H1 (cell line): ENCODE results near the gene WDR35. TPM values are rescaled to one million over a fixed set of nuclear protein-coding genes. Genes with fewer than 3 reads are reported as not detected.

Source experiments
- CTCF ChIA-PET: fragments of 300-600 bp; sonication (Branson Sonifier 250); formaldehyde crosslinking; loops from one replicate; lab custom pipeline; 2021; ENCODE audit not compliant: partially characterized antibody; lab: Charles Lee
- POLR2A ChIA-PET: fragments of 300-600 bp; sonication (Branson Sonifier 250); formaldehyde crosslinking; loops from one replicate; lab custom pipeline; 2021; ENCODE audit warnings: inconsistent platforms; ENCODE audit not compliant: partially characterized antibody; lab: Charles Lee
- DNase-seq, 2 experiments: peaks; one replicate each; pipeline versions ENCODE4 v3.0.0 to v3.0.0-alpha.2; 2010 to 2022; ENCODE audit warnings: low spot score in 2 of 2, low read depth in 1 of 2, mixed read lengths in 1 of 2
- FAIRE-seq: peaks from 2 replicates; lab custom pipeline; 2011; peaks lifted over from hg19 to GRCh38; lab: Jason Lieb, UNC
- H2AFZ ChIP-seq: 2 replicates; pipeline ENCODE4 v1.8.1; 2012; ENCODE audit warnings: low read length, inconsistent platforms
- H2AK5ac ChIP-seq: 2 replicates; pipeline ENCODE4 v1.6.1; 2013; ENCODE audit warnings: low read depth, low read length
- H2BK120ac ChIP-seq: replicated peaks from 2 replicates; pipeline ENCODE3; 2013; ENCODE audit warnings: low read depth, low read length, inconsistent platforms
- H2BK12ac ChIP-seq: 2 replicates; pipeline ENCODE4 v1.6.1; 2013; ENCODE audit warnings: low read depth, low read length
- H2BK15ac ChIP-seq: 2 replicates; pipeline ENCODE4 v1.6.1; 2013; ENCODE audit warnings: low read length
- H2BK20ac ChIP-seq: 2 replicates; pipeline ENCODE4 v1.6.1; 2013; ENCODE audit warnings: low read length
- H2BK5ac ChIP-seq: 2 replicates; pipeline ENCODE4 v1.6.1; 2013; ENCODE audit warnings: low read depth, low read length
- H3K14ac ChIP-seq: 2 replicates; pipeline ENCODE4 v1.6.1; 2013; ENCODE audit warnings: inconsistent platforms; ENCODE audit not compliant: insufficient read length
- H3K18ac ChIP-seq: 2 replicates; pipeline ENCODE4 v1.6.1; 2013; ENCODE audit warnings: low read length; ENCODE audit errors: extremely low read depth
- H3K23ac ChIP-seq: 2 replicates; pipeline ENCODE4 v1.6.1; 2013; ENCODE audit warnings: inconsistent platforms; ENCODE audit not compliant: insufficient read length
- H3K23me2 ChIP-seq: 2 replicates; pipeline ENCODE4 v1.6.1; 2013; ENCODE audit warnings: low read depth, low read length
- H3K27ac ChIP-seq: 2 replicates; pipeline ENCODE4 v1.6.1; 2011; ENCODE audit warnings: low read depth, low read length, inconsistent platforms
- H3K27me3 ChIP-seq, 4 experiments: replicated peaks in 1 of 4; 1 replicate in 1 of 4; 2 replicates in 3 of 4; pipeline versions ENCODE4 v1.6.1 to v1.8.1; 2011 to 2013; ENCODE audit warnings: low read length in 3 of 4, mild to moderate bottlenecking in 3 of 4, inconsistent platforms in 2 of 4, mixed read lengths in 2 of 4, moderate library complexity in 1 of 4; ENCODE audit not compliant: control insufficient read depth in 3 of 4, insufficient read depth in 3 of 4; ENCODE audit errors: extremely low read depth in 1 of 4
- H3K36me3 ChIP-seq, 4 experiments: 2 replicates each; pipeline versions ENCODE4 v1.6.1 to v1.8.1; 2011 to 2013; ENCODE audit warnings: mild to moderate bottlenecking in 4 of 4, low read length in 3 of 4, moderate library complexity in 2 of 4, control low read depth in 1 of 4, inconsistent platforms in 1 of 4; ENCODE audit not compliant: insufficient read depth in 4 of 4, control insufficient read depth in 2 of 4
- H3K4ac ChIP-seq: replicated peaks from 2 replicates; pipeline ENCODE3; 2013; ENCODE audit warnings: low read length, low read depth, mixed read lengths, inconsistent platforms; ENCODE audit not compliant: insufficient read length
- H3K4me1 ChIP-seq, 4 experiments: replicated peaks in 1 of 4; 1 replicate in 1 of 4; 2 replicates in 3 of 4; pipeline versions ENCODE4 v1.6.1 to v1.8.1; 2011 to 2013; ENCODE audit warnings: low read length in 3 of 4, inconsistent platforms in 2 of 4, mixed read lengths in 1 of 4; ENCODE audit not compliant: insufficient read depth in 4 of 4, control insufficient read depth in 3 of 4
- H3K4me2 ChIP-seq, 2 experiments: 2 replicates each; pipeline versions ENCODE4 v1.6.1 to v1.8.1; 2011 to 2013; ENCODE audit warnings: low read depth in 2 of 2, low read length in 2 of 2, control low read depth in 1 of 2, inconsistent platforms in 1 of 2, mild to moderate bottlenecking in 1 of 2; ENCODE audit not compliant: insufficient read depth in 1 of 2
- H3K4me3 ChIP-seq, 4 experiments: fragments of 200-600, 300-600 bp in 1 of 4; sonication (generic), shearing (Covaris generic), sonication (Bioruptor Twin) in 1 of 4; 2 replicates each; pipeline versions ENCODE4 v1.5.1 to v1.8.1; 2011 to 2016; ENCODE audit warnings: low read length in 4 of 4, low read depth in 3 of 4, control low read depth in 2 of 4, inconsistent platforms in 2 of 4, mild to moderate bottlenecking in 2 of 4, mixed read lengths in 1 of 4, moderate library complexity in 1 of 4; ENCODE audit not compliant: insufficient read depth in 2 of 4; ENCODE audit errors: extremely low read depth in 1 of 4
- H3K56ac ChIP-seq: replicated peaks from 2 replicates; pipeline ENCODE3; 2013; ENCODE audit warnings: low read depth, mild to moderate bottlenecking, mixed read lengths, low read length, inconsistent platforms; ENCODE audit not compliant: insufficient read length
- H3K79me1 ChIP-seq: 2 replicates; pipeline ENCODE4 v1.6.1; 2013; ENCODE audit warnings: low read depth, low read length, control low read depth
- H3K79me2 ChIP-seq, 2 experiments: 2 replicates each; pipeline versions ENCODE4 v1.6.1 to v1.8.1; 2012 to 2013; ENCODE audit warnings: low read length in 2 of 2, mild to moderate bottlenecking in 2 of 2, inconsistent platforms in 1 of 2; ENCODE audit not compliant: insufficient read depth in 2 of 2, control insufficient read depth in 1 of 2
- H3K9ac ChIP-seq, 4 experiments: replicated peaks in 1 of 4; 1 replicate in 1 of 4; 2 replicates in 3 of 4; pipeline versions ENCODE4 v1.6.1 to v1.8.1; 2011 to 2013; ENCODE audit warnings: low read depth in 3 of 4, low read length in 3 of 4, control low read depth in 2 of 4, mild to moderate bottlenecking in 2 of 4, moderate library complexity in 2 of 4, inconsistent platforms in 1 of 4; ENCODE audit errors: extremely low read depth in 1 of 4
- H3K9me3 ChIP-seq, 2 experiments: 2 replicates each; pipeline versions ENCODE4 v1.6.1 to v1.8.1; 2012 to 2013; ENCODE audit warnings: mild to moderate bottlenecking in 2 of 2, moderate library complexity in 2 of 2, control low read depth in 1 of 2, inconsistent platforms in 1 of 2, low read depth in 1 of 2, low read length in 1 of 2, mixed read lengths in 1 of 2; ENCODE audit not compliant: insufficient read depth in 2 of 2
- H4K20me1 ChIP-seq, 2 experiments: replicated peaks in 1 of 2; 2 replicates each; pipeline versions ENCODE3 to v1.8.1; 2011 to 2013; ENCODE audit warnings: inconsistent platforms in 2 of 2, low read length in 2 of 2, mild to moderate bottlenecking in 1 of 2; ENCODE audit not compliant: insufficient read depth in 2 of 2, control insufficient read depth in 1 of 2
- H4K5ac ChIP-seq: 2 replicates; pipeline ENCODE4 v1.6.1; 2013; ENCODE audit warnings: low read length, low read depth, mixed read lengths, inconsistent platforms; ENCODE audit not compliant: insufficient read length
- H4K8ac ChIP-seq: 2 replicates; pipeline ENCODE4 v1.8.0; 2013; ENCODE audit warnings: mild to moderate bottlenecking, moderate library complexity, low read length, inconsistent platforms; ENCODE audit not compliant: insufficient read depth; ENCODE audit errors: extremely low read depth
- H4K91ac ChIP-seq: replicated peaks from 2 replicates; pipeline ENCODE3; 2013; ENCODE audit warnings: low read length, mixed read lengths, inconsistent platforms; ENCODE audit not compliant: insufficient read length
- CHD2 ChIP-seq: IDR thresholded peaks from 2 replicates; pipeline ENCODE4 v1.6.1; 2012; ENCODE audit warnings: low read length, improper control_type of control experiment
- CREB1 ChIP-seq: IDR thresholded peaks from 2 replicates; pipeline ENCODE4 v1.6.1; 2012; ENCODE audit warnings: inconsistent platforms
- EGR1 ChIP-seq: IDR thresholded peaks from 2 replicates; pipeline ENCODE4 v1.6.1; 2011; ENCODE audit warnings: low read depth, low read length, borderline replicate concordance
- EZH2 ChIP-seq: fragments of 200-600 bp; sonication (generic); IDR thresholded peaks from 2 replicates; pipeline ENCODE4 v1.7.1; 2012; ENCODE audit warnings: low read depth, mild to moderate bottlenecking, moderate library complexity, low read length, inconsistent platforms; ENCODE audit not compliant: severe bottlenecking
- POU5F1 ChIP-seq: IDR thresholded peaks from 2 replicates; pipeline ENCODE4 v1.6.1; 2011; ENCODE audit warnings: low read depth, mild to moderate bottlenecking, low read length, moderate library complexity
- TBP ChIP-seq: IDR thresholded peaks from 2 replicates; pipeline ENCODE4 v1.6.1; 2011; ENCODE audit warnings: low read depth, low read length, improper control_type of control experiment
- USF2 ChIP-seq: IDR thresholded peaks from 2 replicates; pipeline ENCODE4 v1.6.1; 2011; ENCODE audit warnings: low read length, improper control_type of control experiment
- WGBS, 2 experiments: shearing (Covaris generic) in 1 of 2; methylation state at CpG; one replicate each; pipeline versions ENCODE4 v1.1.6 to v1.1.7; 2013 to 2015; ENCODE audit warnings: low lambda C conversion rate in 2 of 2, mixed read lengths in 2 of 2, inconsistent platforms in 1 of 2, low coverage in 1 of 2, missing lambda C conversion rate in 1 of 2; ENCODE audit not compliant: insufficient replicate concordance in 2 of 2, insufficient coverage in 1 of 2, insufficient read length in 1 of 2; ENCODE audit errors: extremely low coverage in 1 of 2, missing lambda C conversion rate in 1 of 2; 5-methylcytosine and 5-hydroxymethylcytosine counted together
- long read RNA-seq, 2 experiments: library from RNA in 1 of 2; library from capped mRNA in 1 of 2; stranded (forward); transcript quantifications; one replicate each; pipeline ENCODE4 v2.0.0, GENCODE V29; 2021; ENCODE audit warnings: inconsistent platforms in 1 of 2
- polyA minus RNA-seq, 3 experiments: library from RNA; depleted of rRNA, polyadenylated mRNA; stranded (reverse); fragments of >200 nt; gene quantifications; 1 replicate in 2 of 3; 2 replicates in 1 of 3; pipeline ENCODE4 v1.2.3, GENCODE V29; 2011
- polyA plus RNA-seq, 7 experiments: library from polyadenylated mRNA; depleted of rRNA in 3 of 7; stranded (reverse) in 5 of 7; unstranded in 2 of 7; fragments of >200 nt in 5 of 7; fragments of 200-250 nt in 2 of 7; gene quantifications; 1 replicate in 5 of 7; 2 replicates in 1 of 7; 4 replicates in 1 of 7; pipeline versions ENCODE4 v1.2.1 to v1.2.3, GENCODE V29; 2011 to 2013; ENCODE audit warnings: missing spikeins in 2 of 7, mixed read lengths in 2 of 7
- total RNA-seq: library from RNA; stranded (reverse); fragmentation: NEBNext Ultra II Directional; extraction: Animal tissue kit (Norgen Biotek cat#: 25700); gene quantifications from 2 replicates; pipeline ENCODE4 v1.2.1, GENCODE V29; 2021

WDR35 gene
- total RNA-seq (22.6 and 25.5 TPM in 2 replicates), polyA plus RNA-seq (2011; rRNA removed) (5.1 and 9.0 TPM in 2 replicates), polyA minus RNA-seq (2011; rRNA and poly(A)+ RNA removed) (14.7 and 25.7 TPM in 2 replicates)
- 10.0 TPM for polyA plus RNA-seq (2011; cell fraction: cytosol; rRNA removed)
- 6.1 TPM for polyA plus RNA-seq (2011; cell fraction: nucleus; rRNA removed)
- 10.4 to 13.8 TPM (median 10.9 TPM) in 4 replicates for polyA plus RNA-seq (2012, experiment 1 of 2)
- 0.63 TPM for polyA plus RNA-seq (2012, experiment 2 of 2)
- 9.6 TPM for polyA plus RNA-seq (2013, experiment 1 of 2)
- polyA plus RNA-seq (2013, experiment 2 of 2) = 8.6 TPM
- polyA minus RNA-seq (2011; cell fraction: cytosol; rRNA and poly(A)+ RNA removed) = 13.1 TPM
- 20.8 TPM for polyA minus RNA-seq (2011; cell fraction: nucleus; rRNA and poly(A)+ RNA removed)
- long read RNA-seq, experiment 1, full-length matches to known transcripts = 1 of 19 reads
- long read RNA-seq, experiment 1, partial matches to known transcripts = 10 of 19 reads
- long read RNA-seq, experiment 1, other reads (novel, unspliced or antisense) = 8 of 19 reads
- long read RNA-seq, experiment 2, partial matches to known transcripts = 7 of 11 reads
- long read RNA-seq, experiment 2, other reads (novel, unspliced or antisense) = 4 of 11 reads

DNA sequence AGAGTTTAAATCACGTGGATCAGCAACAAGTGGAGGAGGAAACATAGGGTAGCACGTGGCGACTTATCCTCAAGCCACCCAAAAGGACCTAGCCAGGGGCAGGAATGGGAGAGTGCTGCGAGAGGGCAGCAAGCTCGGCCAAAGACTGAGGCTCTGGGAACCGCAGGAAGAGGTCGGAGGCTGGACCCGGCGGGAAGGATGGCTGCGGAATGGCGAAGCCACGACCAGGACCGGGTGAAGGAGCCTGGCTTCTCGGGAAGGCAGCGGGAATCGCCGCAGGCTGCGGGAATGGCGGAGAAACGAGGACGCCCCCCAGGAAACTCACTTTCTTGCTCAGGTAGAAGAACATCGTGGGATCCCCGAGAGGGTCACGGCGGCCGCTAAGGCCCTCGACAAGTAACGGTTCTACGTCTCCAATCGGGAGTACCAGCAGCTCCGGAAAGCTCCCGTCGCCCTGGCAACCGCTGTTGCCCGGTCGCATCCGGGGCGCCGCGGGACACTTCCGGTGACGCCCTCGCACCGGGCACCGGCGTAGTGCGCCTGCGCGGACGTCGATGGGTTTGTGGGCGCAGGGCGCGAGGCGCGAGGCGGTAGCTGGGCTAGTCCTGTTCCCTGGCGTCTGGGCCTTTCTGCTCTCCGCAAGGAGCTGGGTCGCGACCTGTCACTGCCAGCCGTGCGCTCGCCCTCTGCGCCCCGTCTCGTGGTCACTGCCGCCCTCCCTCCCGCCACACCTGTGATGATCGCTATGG is at the start of gene WDR35:
TSS of gene WDR35 (minus strand) at position 439 of the 749 bp plus-strand sequence. CDS start at position 349, 90 bp downstream.
- Histone ChIP-seq H4K20me1 (peaks cover 0 to 2% of the 10 kb centered on the region in 2 experiments), H3K36me3 (peaks cover 0 to 13% (median 2%) of the 10 kb centered on the region in 4 experiments; a peak in 3 of 8 replicates), H3K4ac (no peak within 1 kb of the TSS), H3K9me3 (no peaks in the 10 kb centered on the region), H4K8ac (peak within 1 kb of the TSS; percentile 54), H3K14ac (peak within 1 kb of the TSS; percentile 58), H3K9ac (peak within 1 kb of the TSS; percentile 69 to 76 (median 72)), H3K4me3 (peak within 1 kb of the TSS; percentile 79 to 94 (median 85)), H3K56ac (peak within 1 kb of the TSS; percentile 86), H2BK15ac (no peak within 1 kb of the TSS), H3K27ac (peak within 1 kb of the TSS; percentile 56; the same call in 1 of the 2 replicates), H3K23me2 (peaks cover 9% of the 10 kb centered on the region), H4K91ac (peak within 1 kb of the TSS; percentile 57), H3K27me3 (no peaks in the 10 kb centered on the region), H2AFZ (peak within 1 kb of the TSS; percentile 83), H2BK120ac (no peak within 1 kb of the TSS), H2BK20ac (no peak within 1 kb of the TSS), H3K23ac (no peak within 1 kb of the TSS), H4K5ac (peak within 1 kb of the TSS; percentile 84), H3K4me1 (peaks cover 0 to 2% (median under 1%) of the 10 kb centered on the region in 4 experiments; a peak in 3 of 7 replicates), H2BK5ac (peak within 1 kb of the TSS; percentile 20; the same call in 1 of the 2 replicates), H3K4me2 (peak within 1 kb of the TSS; percentile 91 to 92), H3K79me2 (peaks cover 3 to 33% of the 10 kb centered on the region in 2 experiments; a peak in 3 of 4 replicates), H2BK12ac (no peak within 1 kb of the TSS), H3K18ac (peak within 1 kb of the TSS; percentile 10; the same call in 1 of the 2 replicates), H2AK5ac (no peak within 1 kb of the TSS), H3K79me1 (peaks cover 3% of the 10 kb centered on the region)
- peak; percentile 75 to 99 for DNase-seq
- ChIA-PET CTCF (interaction anchor here (0.6 to 2.7 kb wide), 9 partner anchors 8 to 362 kb away, joined by 3 to 19 read pairs (median 4); no protein-coding TSS in a partner anchor), POLR2A (interaction anchor here (1.2 to 2.2 kb wide), 4 partner anchors 10 to 23 kb away, joined by 3 to 7 read pairs (median 6); partner anchors contain the start of gene MATN3)
- no peak for FAIRE-seq
- 2% methylated on average over 66 of the region's 70 CpGs; no CpG with 5 or more reads in 1 of the 2 experiments for WGBS, 2 experiments
- TF ChIP-seq CHD2 (no peak), CREB1 (peak; percentile 66; the same call in 1 of the 2 replicates), POU5F1 (no peak), TBP (no peak; the same call in 1 of the 2 replicates), EGR1 (peak; percentile 66; the same call in 1 of the 2 replicates), USF2 (no peak), EZH2 (no peak)
